Transverse colon (tissue), 4 donors: ENCODE measurements around the gene SLC6A1. TPM values are rescaled to one million over a fixed set of nuclear protein-coding genes. Genes with fewer than 3 reads are reported as not detected.
A peak's percentile ranks its signal among the peaks of the same experiment; 100 is the strongest.

ENCODE experiments used
- DNase-seq: peaks from one replicate; pipeline ENCODE4 v3.0.0-alpha.2; 2019
- H3K27ac ChIP-seq, 4 donors: fragments of 200-600 bp; sonication (generic); 2 replicates each; pipeline ENCODE4 v1.5.1; 2016 to 2018; ENCODE audit warnings: inconsistent platforms in 4 of 4
- H3K27me3 ChIP-seq: fragments of 200-600 bp; sonication (generic); 2 replicates; pipeline ENCODE4 v1.5.1; 2017; ENCODE audit warnings: inconsistent platforms
- H3K36me3 ChIP-seq, 4 donors: fragments of 200-600 bp; sonication (generic); 2 replicates each; pipeline ENCODE4 v1.5.1; 2017 to 2019; ENCODE audit warnings: inconsistent platforms in 4 of 4
- H3K4me1 ChIP-seq, 4 donors: fragments of 200-600 bp; sonication (generic); 2 replicates each; pipeline ENCODE4 v1.5.1; 2017 to 2020; ENCODE audit warnings: inconsistent platforms in 4 of 4
- H3K4me3 ChIP-seq, 4 donors: fragments of 200-600 bp; sonication (generic); 1 replicate in 1 of 4; 2 replicates in 3 of 4; pipeline versions ENCODE4 v1.5.1 to v1.6.1; 2017 to 2019; ENCODE audit warnings: inconsistent platforms in 4 of 4
- H3K9me3 ChIP-seq, 2 donors: fragments of 200-600 bp; sonication (generic); 2 replicates each; pipeline ENCODE4 v1.5.1; 2017 to 2019; ENCODE audit warnings: inconsistent platforms in 2 of 2
- EP300 ChIP-seq: sonication (generic); formaldehyde crosslinking; IDR thresholded peaks from one replicate; pipeline ENCODE4 v1.6.1; 2017; ENCODE audit warnings: antibody characterized with exemption, low read depth
- POLR2A ChIP-seq: fragments of 450-650 bp; IDR thresholded peaks from one replicate; pipeline ENCODE4 v1.6.1; 2016; ENCODE audit warnings: antibody characterized with exemption, mild to moderate bottlenecking, moderate library complexity
- POLR2AphosphoS5 ChIP-seq, 3 donors: sonication (generic); formaldehyde crosslinking; IDR thresholded peaks; one replicate each; pipeline ENCODE4 v1.6.1; 2016; ENCODE audit warnings: antibody characterized with exemption in 3 of 3
- WGBS, 2 donors: methylation state at CpG; one replicate each; pipeline ENCODE4 v1.1.5; 2018; ENCODE audit warnings: low coverage in 1 of 2; 5-methylcytosine and 5-hydroxymethylcytosine counted together
- in situ Hi-C, 4 donors: fragments of 200-750 bp; cut with MboI; loops; one replicate each; pipeline versions ENCODE4 v1.15.0 to v1.15.1; 2017; ENCODE audit warnings: low sequenced_read_pairs in 3 of 4, low pct_ligation_motif_present in 1 of 4, low pct_unique_long_range_greater_than_20kb in 1 of 4
- intact Hi-C: fragments of 100-400 bp; cut with DNase I; formaldehyde crosslinking; loops from one replicate; pipeline ENCODE4 v1.15.1; 2023; ENCODE audit warnings: low total_unique reads
- total RNA-seq, 4 donors: library from RNA; depleted of rRNA; stranded (reverse); fragments of >200 nt; gene quantifications; one replicate each; pipeline ENCODE4 v1.1.0, GENCODE V29; 2016
- TF ChIP-seq, protein P1 (sequence below), 5 experiments: fragments of 200-600 bp in 3 of 5; fragments of 450-650 bp in 2 of 5; sonication (generic) in 3 of 5; IDR thresholded peaks; 1 replicate in 2 of 5; 2 replicates in 3 of 5; pipeline ENCODE4 v1.5.1; 2016 to 2017; ENCODE audit warnings: antibody characterized with exemption in 5 of 5, inconsistent platforms in 3 of 5, mild to moderate bottlenecking in 2 of 5, moderate library complexity in 1 of 5

The SLC6A1 gene
- total RNA-seq, 4 donors from 2014 or later = 0.20 to 0.55 (median 0.48) TPM; not detected in 1

DNA sequence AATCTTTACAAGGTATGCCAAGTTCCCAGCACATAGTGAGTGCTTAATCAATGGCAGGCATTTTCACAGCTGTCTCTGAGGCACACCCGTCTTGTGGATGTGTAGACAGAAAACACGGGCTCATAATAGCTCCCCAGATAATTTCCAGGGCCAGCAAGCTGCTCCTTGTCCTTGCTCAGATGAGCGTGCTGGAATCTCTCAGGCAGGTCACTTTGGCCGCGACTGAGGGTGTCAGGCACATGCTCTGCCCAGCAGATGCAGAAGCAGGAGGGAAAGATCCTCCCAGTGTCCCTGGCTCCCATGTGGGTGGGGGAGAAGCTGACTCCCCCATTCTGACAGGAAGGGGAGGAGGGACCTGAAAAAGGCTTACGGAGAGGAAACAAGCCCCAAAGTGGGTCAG lies 35.6 kb upstream of the SLC6A1 start:
- TF ChIP-seq, protein P1, sequence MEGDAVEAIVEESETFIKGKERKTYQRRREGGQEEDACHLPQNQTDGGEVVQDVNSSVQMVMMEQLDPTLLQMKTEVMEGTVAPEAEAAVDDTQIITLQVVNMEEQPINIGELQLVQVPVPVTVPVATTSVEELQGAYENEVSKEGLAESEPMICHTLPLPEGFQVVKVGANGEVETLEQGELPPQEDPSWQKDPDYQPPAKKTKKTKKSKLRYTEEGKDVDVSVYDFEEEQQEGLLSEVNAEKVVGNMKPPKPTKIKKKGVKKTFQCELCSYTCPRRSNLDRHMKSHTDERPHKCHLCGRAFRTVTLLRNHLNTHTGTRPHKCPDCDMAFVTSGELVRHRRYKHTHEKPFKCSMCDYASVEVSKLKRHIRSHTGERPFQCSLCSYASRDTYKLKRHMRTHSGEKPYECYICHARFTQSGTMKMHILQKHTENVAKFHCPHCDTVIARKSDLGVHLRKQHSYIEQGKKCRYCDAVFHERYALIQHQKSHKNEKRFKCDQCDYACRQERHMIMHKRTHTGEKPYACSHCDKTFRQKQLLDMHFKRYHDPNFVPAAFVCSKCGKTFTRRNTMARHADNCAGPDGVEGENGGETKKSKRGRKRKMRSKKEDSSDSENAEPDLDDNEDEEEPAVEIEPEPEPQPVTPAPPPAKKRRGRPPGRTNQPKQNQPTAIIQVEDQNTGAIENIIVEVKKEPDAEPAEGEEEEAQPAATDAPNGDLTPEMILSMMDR (IDR thresholded peaks at IDR 0.05) = no peak
- no peak for TF ChIP-seq EP300
- no peak for TF ChIP-seq POLR2AphosphoS5 (IDR thresholded peaks at IDR 0.05)
- TF ChIP-seq POLR2A = no peak
- H3K36me3 ChIP-seq = no peaks in the 10 kb centered on the region
- in situ Hi-C loops (loop anchor here in 1 of 4 donors (25.0 kb wide), 1 partner anchor 380 kb away; no protein-coding TSS in a partner anchor), intact Hi-C loops (no loop called here)
- no peak overlapping the region for H3K27ac ChIP-seq
- no peaks in the 10 kb centered on the region for H3K27me3 ChIP-seq
- no peak overlapping the region for H3K4me3 ChIP-seq
- WGBS, 2 donors = 40 to 52% methylated on average over 1 to 3 of the region's 6 CpGs
- H3K9me3 ChIP-seq = no peaks in the 10 kb centered on the region
- no peak for DNase-seq
- H3K4me1 ChIP-seq = peaks cover 0 to 5% (median 2%) of the 10 kb centered on the region in 4 donors

DNA sequence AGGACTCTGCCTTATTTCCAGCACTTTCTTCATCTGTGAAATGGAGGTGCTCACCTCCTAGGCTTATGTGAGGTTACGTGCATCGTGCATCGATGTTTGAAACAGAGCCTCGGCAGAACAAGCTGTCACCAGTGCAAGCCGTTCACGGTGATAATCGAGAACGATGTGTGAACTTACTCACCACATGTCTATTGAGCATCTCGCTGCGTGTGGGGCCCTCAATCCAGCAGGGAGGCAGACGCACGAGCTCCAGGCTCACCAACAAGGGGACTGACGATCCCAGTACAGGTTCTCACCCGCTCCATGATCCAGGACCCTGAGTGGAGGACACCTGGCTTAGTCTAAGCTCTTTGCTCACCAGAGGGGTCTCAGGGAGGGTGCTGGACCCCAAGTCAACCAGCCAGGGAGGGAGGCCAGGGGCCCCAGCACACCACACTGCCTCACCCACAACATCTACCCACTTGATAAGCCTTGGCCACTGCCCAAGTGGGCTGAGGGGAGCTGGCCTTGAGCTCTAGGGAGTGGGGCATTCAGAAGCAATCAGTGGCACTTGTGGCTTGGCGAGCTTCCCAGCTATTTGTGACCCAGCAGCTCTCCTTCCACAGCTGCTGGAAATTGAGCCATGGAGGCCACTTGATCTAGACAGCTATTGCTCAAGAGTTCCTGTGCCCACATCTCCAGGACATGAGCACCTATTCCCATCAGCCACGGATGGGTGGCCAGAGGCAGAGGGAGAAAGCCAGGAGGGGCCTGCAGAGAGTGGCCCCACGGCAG lies 34.4 kb upstream of the SLC6A1 start:
- intact Hi-C loops = no loop called here
- in situ Hi-C loops = loop anchor here in 1 of 4 donors (25.0 kb wide), 1 partner anchor 379 kb away; no protein-coding TSS in a partner anchor
- Histone ChIP-seq H3K27ac (no peak overlapping the region), H3K4me3 (no peak overlapping the region), H3K36me3 (no peaks in the 10 kb centered on the region), H3K9me3 (no peaks in the 10 kb centered on the region), H3K4me1 (peaks cover 0 to 5% (median 2%) of the 10 kb centered on the region in 4 donors), H3K27me3 (no peaks in the 10 kb centered on the region)
- TF ChIP-seq, protein P1 (IDR thresholded peaks at IDR 0.05) = no peak
- no peak for TF ChIP-seq POLR2AphosphoS5 (IDR thresholded peaks at IDR 0.05)
- peak; percentile 82 for DNase-seq
- WGBS, 2 donors = 51% methylated on average over 17 of the region's 17 CpGs; no CpG with 5 or more reads in 1 of the 2 donors

DNA sequence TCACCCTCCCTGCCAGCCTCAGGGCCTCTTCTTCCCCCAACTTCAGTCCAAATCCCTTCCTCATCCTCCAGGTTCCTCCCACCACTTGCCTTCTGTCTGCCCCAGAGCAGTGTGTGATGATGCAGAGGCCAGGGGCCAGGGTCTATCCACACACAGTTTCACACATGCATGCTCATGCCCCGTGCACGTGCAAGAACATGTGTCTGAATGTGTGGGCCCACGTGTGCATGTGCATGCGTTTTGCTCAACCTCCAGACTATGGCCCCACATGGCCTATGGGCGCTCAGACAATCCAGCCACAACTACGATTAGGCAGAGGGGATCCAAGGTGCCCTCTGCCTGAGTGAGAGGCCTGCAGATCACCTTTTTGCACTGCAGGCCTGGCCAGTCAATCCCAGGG lies 32.3 kb upstream of the SLC6A1 start:
- no peaks in the 10 kb centered on the region for H3K36me3 ChIP-seq
- no peak overlapping the region for H3K27ac ChIP-seq
- H3K27me3 ChIP-seq = no peaks in the 10 kb centered on the region
- 80% methylated on average over 6 of the region's 6 CpGs; no CpG with 5 or more reads in 1 of the 2 donors for WGBS, 2 donors
- no peak for DNase-seq
- TF ChIP-seq POLR2AphosphoS5 (IDR thresholded peaks at IDR 0.05) = no peak
- no peak for TF ChIP-seq POLR2A
- TF ChIP-seq, protein P1 (IDR thresholded peaks at IDR 0.05) = no peak
- TF ChIP-seq EP300 = no peak
- intact Hi-C loops = no loop called here
- in situ Hi-C loops = loop anchor here in 1 of 4 donors (25.0 kb wide), 1 partner anchor 377 kb away; no protein-coding TSS in a partner anchor
- H3K9me3 ChIP-seq = no peaks in the 10 kb centered on the region
- peaks cover 0 to 5% (median 2%) of the 10 kb centered on the region in 4 donors for H3K4me1 ChIP-seq
- H3K4me3 ChIP-seq = no peak overlapping the region

DNA sequence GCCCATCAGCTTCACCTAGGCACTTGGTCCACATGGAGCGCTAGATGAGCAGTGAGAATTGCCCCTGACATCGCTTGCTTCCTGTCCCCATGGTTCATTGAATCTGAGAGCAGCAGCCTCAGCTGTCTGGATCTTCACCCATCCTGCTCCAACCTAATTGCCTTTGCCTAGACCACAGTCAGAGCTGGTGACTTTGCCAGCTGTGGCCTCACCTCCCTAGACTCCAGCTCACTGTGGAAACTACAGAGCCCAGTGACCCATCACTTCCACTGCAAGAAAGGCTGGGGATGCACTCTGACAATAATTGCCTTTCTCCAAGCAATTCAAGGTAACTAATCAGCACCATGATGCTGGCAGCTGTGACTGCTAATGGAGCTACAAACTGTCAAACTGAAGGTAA lies 30.6 kb upstream of the SLC6A1 start:
- in situ Hi-C loops = loop anchor here in 1 of 4 donors (25.0 kb wide), 1 partner anchor 375 kb away; no protein-coding TSS in a partner anchor

More for the DNA sequence above, 30.6 kb upstream of the SLC6A1 start:
- Histone ChIP-seq H3K4me1 (peaks cover 0 to 5% (median 2%) of the 10 kb centered on the region in 4 donors), H3K27me3 (peaks cover 4% of the 10 kb centered on the region), H3K27ac (no peak overlapping the region), H3K36me3 (no peaks in the 10 kb centered on the region), H3K4me3 (no peak overlapping the region), H3K9me3 (no peaks in the 10 kb centered on the region)
- no peak for DNase-seq
- WGBS, 2 donors = 60 to 100% methylated on average over 1 to 2 of the region's 2 CpGs
- TF ChIP-seq, protein P1 (IDR thresholded peaks at IDR 0.05) = no peak
- TF ChIP-seq EP300 = no peak
- TF ChIP-seq POLR2AphosphoS5 (IDR thresholded peaks at IDR 0.05) = no peak
- TF ChIP-seq POLR2A = no peak
- intact Hi-C loops = no loop called here
